Mesendoderm (in vitro differentiated cells): ENCODE measurements around the gene TBC1D17.

Experiments
- DNase-seq: peaks from one replicate; pipeline ENCODE4 v3.0.0; 2013
- H2AK5ac ChIP-seq: 2 replicates; pipeline ENCODE4 v1.6.1; 2013; ENCODE audit warnings: low read length, inconsistent platforms
- H2BK120ac ChIP-seq: 2 replicates; pipeline ENCODE4 v1.6.1; 2013; ENCODE audit warnings: low read depth, mild to moderate bottlenecking, low read length, moderate library complexity, mixed read lengths
- H2BK15ac ChIP-seq: replicated peaks from 2 replicates; pipeline ENCODE4 v1.6.1; 2013; ENCODE audit warnings: low read depth, mild to moderate bottlenecking, moderate library complexity
- H2BK5ac ChIP-seq: 2 replicates; pipeline ENCODE4 v1.6.1; 2013; ENCODE audit warnings: low read length, inconsistent platforms
- H3K18ac ChIP-seq: 2 replicates; pipeline ENCODE4 v1.6.1; 2013; ENCODE audit warnings: mild to moderate bottlenecking, low read length, mixed read lengths
- H3K23ac ChIP-seq: one replicate; pipeline ENCODE4 v1.6.1; 2013; ENCODE audit warnings: low read length
- H3K27ac ChIP-seq: 2 replicates; pipeline ENCODE4 v1.5.1; 2013; ENCODE audit warnings: low read depth, mild to moderate bottlenecking, inconsistent platforms, low read length, moderate library complexity
- H3K27me3 ChIP-seq: 2 replicates; pipeline ENCODE4 v1.6.1; 2013; ENCODE audit warnings: low read length, control low read depth, mild to moderate bottlenecking, inconsistent platforms; ENCODE audit not compliant: insufficient read depth, poor library complexity
- H3K36me3 ChIP-seq: 2 replicates; pipeline ENCODE4 v1.6.1; 2013; ENCODE audit warnings: low read length, inconsistent platforms; ENCODE audit not compliant: control insufficient read depth, insufficient read depth
- H3K4ac ChIP-seq: one replicate; pipeline ENCODE4 v1.6.1; 2013; ENCODE audit warnings: low read depth, mild to moderate bottlenecking, low read length, moderate library complexity
- H3K4me1 ChIP-seq: 2 replicates; pipeline ENCODE4 v1.6.1; 2013; ENCODE audit warnings: low read depth, low read length, inconsistent platforms; ENCODE audit not compliant: control insufficient read depth
- H3K4me2 ChIP-seq: 2 replicates; pipeline ENCODE4 v1.6.1; 2013; ENCODE audit warnings: low read length
- H3K4me3 ChIP-seq: 2 replicates; pipeline ENCODE4 v1.5.1; 2013; ENCODE audit warnings: mild to moderate bottlenecking, low read length
- H3K56ac ChIP-seq: one replicate; pipeline ENCODE4 v1.6.1; 2013; ENCODE audit warnings: low read length
- H3K79me1 ChIP-seq: 2 replicates; pipeline ENCODE4 v1.6.1; 2013; ENCODE audit warnings: low read length, inconsistent platforms
- H3K79me2 ChIP-seq: 2 replicates; pipeline ENCODE4 v1.6.1; 2013; ENCODE audit warnings: mild to moderate bottlenecking, low read length; ENCODE audit not compliant: control insufficient read depth, insufficient read depth
- H3K9ac ChIP-seq: 2 replicates; pipeline ENCODE4 v1.6.1; 2013; ENCODE audit warnings: low read length, inconsistent platforms
- H4K5ac ChIP-seq: one replicate; pipeline ENCODE4 v1.6.1; 2013; ENCODE audit warnings: low read length
- H4K8ac ChIP-seq: one replicate; pipeline ENCODE4 v1.6.1; 2013; ENCODE audit warnings: low read depth, mild to moderate bottlenecking, control low read depth, low read length, moderate library complexity
- WGBS: extraction: QIAGEN DNeasy Blood & Tissue Kit; methylation state at CpG from one replicate; pipeline ENCODE4 v1.1.7; 2013; ENCODE audit warnings: low lambda C conversion rate, missing lambda C conversion rate; ENCODE audit not compliant: insufficient coverage; ENCODE audit errors: extremely low coverage; 5-methylcytosine and 5-hydroxymethylcytosine counted together

TBC1D17 gene

GRCh38 chr19:49857061-49857837, 20.3 kb upstream of the TBC1D17 start:
- no peak for DNase-seq
- Histone ChIP-seq H3K79me1 (peaks cover 17% of the 10 kb centered on the region), H3K56ac (no peak overlapping the region), H3K4me3 (no peak overlapping the region), H2BK5ac (no peak overlapping the region), H2AK5ac (no peak overlapping the region), H3K79me2 (peaks cover 18% of the 10 kb centered on the region), H3K27me3 (no peaks in the 10 kb centered on the region), H3K9ac (no peak overlapping the region), H4K8ac (no peak overlapping the region), H3K4me1 (peaks cover 6% of the 10 kb centered on the region), H3K36me3 (peaks cover 21% of the 10 kb centered on the region), H3K4me2 (no peak overlapping the region), H3K23ac (no peak overlapping the region), H2BK15ac (no peak overlapping the region), H3K27ac (no peak overlapping the region), H3K18ac (no peak overlapping the region), H2BK120ac (no peak overlapping the region), H3K4ac (no peak overlapping the region), H4K5ac (no peak overlapping the region)
- no CpG with 5 or more reads among the region's 26 CpGs for WGBS

GRCh38 chr19:49857838-49858087, 19.7 kb upstream of the TBC1D17 start:
- Histone ChIP-seq H4K8ac (no peak overlapping the region), H3K4me3 (no peak overlapping the region), H2BK120ac (no peak overlapping the region), H2BK5ac (no peak overlapping the region), H2BK15ac (no peak overlapping the region), H3K23ac (no peak overlapping the region), H3K36me3 (peaks cover 17% of the 10 kb centered on the region), H3K4me1 (peaks cover under 1% of the 10 kb centered on the region), H3K79me1 (peaks cover 12% of the 10 kb centered on the region), H3K4ac (no peak overlapping the region), H4K5ac (no peak overlapping the region), H3K79me2 (peaks cover 13% of the 10 kb centered on the region), H3K56ac (no peak overlapping the region), H2AK5ac (no peak overlapping the region), H3K27me3 (no peaks in the 10 kb centered on the region), H3K18ac (no peak overlapping the region), H3K27ac (no peak overlapping the region), H3K9ac (no peak overlapping the region), H3K4me2 (no peak overlapping the region)
- WGBS, result no CpG with 5 or more reads among the region's 5 CpGs
- no peak for DNase-seq

GRCh38 chr19:49858088-49858985, 19.2 kb upstream of the TBC1D17 start:
- no CpG with 5 or more reads among the region's 37 CpGs for WGBS

GRCh38 chr19:49859682-49860335, 17.7 kb upstream of the TBC1D17 start:
- Histone ChIP-seq H3K56ac (no peak overlapping the region), H2BK15ac (no peak overlapping the region), H3K79me1 (peaks cover 7% of the 10 kb centered on the region), H4K8ac (no peak overlapping the region), H3K36me3 (peaks cover 23% of the 10 kb centered on the region), H3K27me3 (no peaks in the 10 kb centered on the region), H2BK5ac (no peak overlapping the region), H3K4me1 (no peaks in the 10 kb centered on the region), H3K27ac (no peak overlapping the region), H3K9ac (no peak overlapping the region), H3K4ac (no peak overlapping the region), H4K5ac (no peak overlapping the region), H3K18ac (no peak overlapping the region), H2BK120ac (no peak overlapping the region), H3K4me3 (no peak overlapping the region), H3K4me2 (no peak overlapping the region), H3K79me2 (peaks cover 6% of the 10 kb centered on the region), H2AK5ac (no peak overlapping the region), H3K23ac (no peak overlapping the region)
- DNase-seq, result no peak
- WGBS, result no CpG with 5 or more reads among the region's 22 CpGs

More at GRCh38 chr19:49858088-49858985, 19.2 kb upstream of the TBC1D17 start:
- Histone ChIP-seq H3K27me3 (no peaks in the 10 kb centered on the region), H2AK5ac (no peak overlapping the region), H3K9ac (no peak overlapping the region), H4K5ac (no peak overlapping the region), H3K4me2 (no peak overlapping the region), H3K79me2 (peaks cover 8% of the 10 kb centered on the region), H3K4me1 (no peaks in the 10 kb centered on the region), H3K79me1 (peaks cover 10% of the 10 kb centered on the region), H3K4me3 (no peak overlapping the region), H4K8ac (no peak overlapping the region), H3K27ac (no peak overlapping the region), H3K56ac (no peak overlapping the region), H3K4ac (no peak overlapping the region), H2BK15ac (no peak overlapping the region), H3K18ac (no peak overlapping the region), H2BK120ac (no peak overlapping the region), H3K23ac (no peak overlapping the region), H2BK5ac (no peak overlapping the region), H3K36me3 (peaks cover 16% of the 10 kb centered on the region)
- no peak for DNase-seq

- Histone ChIP-seq H2AK5ac (no peak overlapping the region), H3K36me3 (peaks cover 23% of the 10 kb centered on the region), H4K5ac (no peak overlapping the region), H2BK15ac (no peak overlapping the region), H3K4ac (no peak overlapping the region), H4K8ac (no peak overlapping the region), H3K18ac (no peak overlapping the region), H3K4me2 (no peak overlapping the region), H3K27ac (no peak overlapping the region), H3K27me3 (no peaks in the 10 kb centered on the region), H2BK5ac (no peak overlapping the region), H3K9ac (no peak overlapping the region), H3K79me2 (peaks cover 10% of the 10 kb centered on the region), H3K23ac (no peak overlapping the region), H2BK120ac (no peak overlapping the region), H3K79me1 (peaks cover 7% of the 10 kb centered on the region), H3K4me3 (no peak overlapping the region), H3K4me1 (no peaks in the 10 kb centered on the region), H3K56ac (peak overlapping the region; percentile 7)
- no CpG with 5 or more reads among the region's 17 CpGs for WGBS
- no peak for DNase-seq
Measured at GRCh38 chr19:49860336-49861102, 17.0 kb upstream of the TBC1D17 start.
